B cell (primary cell): Measurements from ENCODE around the gene SELENOF. TPM values are rescaled to one million over a fixed set of nuclear protein-coding genes. Genes with fewer than 3 reads are reported as not detected.

ENCODE experiments used
- ATAC-seq: fragments of 200-7000 bp; cut with Tn5 transposase; one replicate; pipeline ENCODE4 v1.10.0; 2021; ENCODE audit warnings: low read depth, mild to moderate bottlenecking, moderate number of reproducible peaks, moderate library complexity
- CTCF ChIA-PET: fragments of 350-600 bp; sonication (Branson Sonifier 250); formaldehyde crosslinking; loops from one replicate; lab custom pipeline; 2021; ENCODE audit warnings: antibody characterized with exemption, inconsistent platforms; lab: Charles Lee
- POLR2A ChIA-PET: fragments of 350-600 bp; sonication (Branson Sonifier 250); formaldehyde crosslinking; loops from one replicate; lab custom pipeline; 2021; ENCODE audit warnings: antibody characterized with exemption; lab: Charles Lee
- DNase-seq: peaks from one replicate; pipeline ENCODE4 v3.0.0; 2013
- H2AFZ ChIP-seq: 2 replicates; pipeline ENCODE4 v1.6.1; 2012; ENCODE audit warnings: mild to moderate bottlenecking, low read depth, low read length; ENCODE audit not compliant: insufficient read depth, poor library complexity, severe bottlenecking
- H3K27ac ChIP-seq, 2 donors: 1 replicate in 1 of 2; 2 replicates in 1 of 2; pipeline ENCODE4 v1.5.1; 2012 to 2013; ENCODE audit warnings: low read length in 2 of 2, mild to moderate bottlenecking in 2 of 2, moderate library complexity in 1 of 2
- H3K27me3 ChIP-seq, 4 experiments: fragments of 200-600 bp in 1 of 4; sonication (generic) in 1 of 4; replicated peaks in 1 of 4; 1 replicate in 2 of 4; 2 replicates in 2 of 4; pipeline versions ENCODE4 v1.6.1 to v1.7.0; 2013 to 2016; ENCODE audit warnings: low read length in 3 of 4, mild to moderate bottlenecking in 2 of 4, mixed read lengths in 1 of 4, moderate library complexity in 1 of 4; ENCODE audit not compliant: insufficient read depth in 4 of 4, control insufficient read depth in 3 of 4; ENCODE audit errors: control extremely low read depth in 1 of 4
- H3K36me3 ChIP-seq, 2 experiments: replicated peaks in 1 of 2; 1 replicate in 1 of 2; 2 replicates in 1 of 2; pipeline versions ENCODE4 v1.6.1 to v1.7.1; 2013; ENCODE audit warnings: low read length in 1 of 2; ENCODE audit not compliant: insufficient read depth in 2 of 2, control insufficient read depth in 1 of 2; ENCODE audit errors: control extremely low read depth in 1 of 2, extremely low read depth in 1 of 2
- H3K4me1 ChIP-seq, 2 donors: fragments of 200-600 bp in 1 of 2; sonication (generic) in 1 of 2; 1 replicate in 1 of 2; 2 replicates in 1 of 2; pipeline versions ENCODE4 v1.5.1 to v1.6.1; 2013 to 2017; ENCODE audit warnings: low read length in 2 of 2; ENCODE audit not compliant: control insufficient read depth in 2 of 2, insufficient read depth in 2 of 2
- H3K4me2 ChIP-seq: replicated peaks from 2 replicates; pipeline ENCODE3; 2012; ENCODE audit warnings: mild to moderate bottlenecking, low read depth, low read length; ENCODE audit not compliant: poor library complexity, severe bottlenecking
- H3K4me3 ChIP-seq, 5 experiments: fragments of 200-600 bp in 1 of 5; sonication (generic) in 1 of 5; 1 replicate in 3 of 5; 2 replicates in 2 of 5; pipeline versions ENCODE4 v1.5.1 to v1.7.0; 2011 to 2016; ENCODE audit warnings: low read length in 4 of 5, mild to moderate bottlenecking in 4 of 5, low read depth in 2 of 5, control low read depth in 1 of 5, moderate library complexity in 1 of 5; ENCODE audit not compliant: insufficient read depth in 1 of 5; ENCODE audit errors: control extremely low read depth in 1 of 5, extremely low read depth in 1 of 5
- H3K79me2 ChIP-seq: fragments of 200-600 bp; sonication (generic); one replicate; pipeline ENCODE4 v1.6.0; 2016; ENCODE audit warnings: low read length; ENCODE audit not compliant: control insufficient read depth, insufficient read depth
- H3K9ac ChIP-seq: fragments of 200-600 bp; sonication (generic); 2 replicates; pipeline ENCODE4 v1.6.1; 2017; ENCODE audit warnings: mild to moderate bottlenecking, low read length, moderate library complexity
- H3K9me3 ChIP-seq, 3 donors: one replicate each; pipeline versions ENCODE4 v1.6.1 to v1.7.1; 2013; ENCODE audit warnings: low read length in 2 of 3; ENCODE audit not compliant: control insufficient read depth in 2 of 3, insufficient read depth in 1 of 3; ENCODE audit errors: control extremely low read depth in 1 of 3
- H4K20me1 ChIP-seq: 2 replicates; pipeline ENCODE4 v1.6.0; 2012; ENCODE audit warnings: mild to moderate bottlenecking, low read length; ENCODE audit not compliant: insufficient read depth, control insufficient read depth, poor library complexity, severe bottlenecking
- H3K27ac Mint-ChIP-seq: one replicate; pipeline ENCODE4 v1.8.0; 2021; ENCODE audit warnings: mixed read lengths
- H3K27me3 Mint-ChIP-seq: one replicate; pipeline ENCODE4 v1.8.0; 2021; ENCODE audit warnings: mixed read lengths
- H3K4me1 Mint-ChIP-seq: one replicate; pipeline ENCODE4 v1.8.0; 2021; ENCODE audit warnings: mixed read lengths
- H3K4me3 Mint-ChIP-seq: one replicate; pipeline ENCODE4 v1.8.0; 2021; ENCODE audit warnings: mixed read lengths
- H3K9me3 Mint-ChIP-seq: one replicate; pipeline ENCODE4 v1.8.0; 2022; ENCODE audit warnings: mixed read lengths; ENCODE audit not compliant: insufficient read depth
- CTCF ChIP-seq: fragments of 200-600 bp; IDR thresholded peaks from one replicate; pipeline ENCODE4 v1.8.0; 2022; ENCODE audit warnings: antibody characterized with exemption, mild to moderate bottlenecking
- EZH2 ChIP-seq: IDR thresholded peaks from 2 replicates; pipeline ENCODE4 v1.6.1; 2012; ENCODE audit warnings: borderline replicate concordance, low read depth, mild to moderate bottlenecking, moderate library complexity, low read length; ENCODE audit not compliant: insufficient read depth, poor library complexity, severe bottlenecking
- WGBS: methylation state at CpG from one replicate; pipeline ENCODE4 v1.1.5; 2013; ENCODE audit warnings: missing lambda C conversion rate; ENCODE audit not compliant: insufficient coverage; 5-methylcytosine and 5-hydroxymethylcytosine counted together
- intact Hi-C: fragments of 100-400 bp; cut with micrococcal nuclease; formaldehyde crosslinking; loops from one replicate; pipeline ENCODE4 v1.10.0; 2022
- polyA plus RNA-seq: library from polyadenylated mRNA; depleted of rRNA; stranded (reverse); fragments of >200 nt; gene quantifications from 2 replicates; pipeline ENCODE4 v1.2.3, GENCODE V29; 2012
- total RNA-seq, 2 donors: library from RNA; stranded (reverse); fragments of 120-200 nt in 1 of 2; gene quantifications; 1 replicate in 1 of 2; 2 replicates in 1 of 2; pipeline versions ENCODE4 v1.2.3 to v1.2.4, GENCODE V29; 2013 to 2022

The SELENOF gene
- total and polyA plus RNA-seq, 2 donors (not counting 1 experiment from before 2014, with no cell fraction given), result 113 to 185 TPM

- Histone ChIP-seq H3K27me3 (no peaks in the 10 kb centered on the region), H3K9ac (no peak overlapping the region), H3K9me3 (peaks cover 0 to 4% (median 0%) of the 10 kb centered on the region in 3 donors), H3K79me2 (no peaks in the 10 kb centered on the region), H3K27ac (no peak overlapping the region), H3K36me3 (no peaks in the 10 kb centered on the region), H3K4me1 (peaks cover 15% of the 10 kb centered on the region in 2 donors), H4K20me1 (no peaks in the 10 kb centered on the region), H2AFZ (no peak overlapping the region), H3K4me2 (no peak overlapping the region), H3K4me3 (no peak overlapping the region)
- no peak for ATAC-seq
- no peaks in the 10 kb centered on the region for H3K27me3 Mint-ChIP-seq
- WGBS, result no CpG with 5 or more reads among the region's 2 CpGs
- no peak for TF ChIP-seq CTCF
- no peak for TF ChIP-seq EZH2
- no peak for DNase-seq
- POLR2A ChIA-PET, result no interaction called here
- no peak overlapping the region for H3K27ac Mint-ChIP-seq
- CTCF ChIA-PET, result no interaction called here
- no peaks in the 10 kb centered on the region for H3K9me3 Mint-ChIP-seq
- H3K4me3 Mint-ChIP-seq, result no peak overlapping the region
- peaks cover 23% of the 10 kb centered on the region for H3K4me1 Mint-ChIP-seq
- intact Hi-C loops, result no loop called here
Observed at GRCh38 chr1:86848654-86849053, 65.3 kb downstream of the SELENOF start.

- Histone ChIP-seq H3K27ac (no peak overlapping the region), H4K20me1 (no peaks in the 10 kb centered on the region), H3K9me3 (peaks cover 0 to 4% (median 0%) of the 10 kb centered on the region in 3 donors), H3K27me3 (no peaks in the 10 kb centered on the region), H3K4me3 (no peak overlapping the region), H3K4me1 (no peaks in the 10 kb centered on the region), H3K36me3 (no peaks in the 10 kb centered on the region), H2AFZ (no peak overlapping the region), H3K9ac (no peak overlapping the region), H3K79me2 (no peaks in the 10 kb centered on the region), H3K4me2 (no peak overlapping the region)
- CTCF ChIA-PET, result interaction anchor here (1.0 to 2.0 kb wide), 2 partner anchors 12 to 239 kb away, joined by 3 to 5 read pairs; no protein-coding TSS in a partner anchor
- DNase-seq, result no peak
- ATAC-seq, result no peak
- POLR2A ChIA-PET, result no interaction called here
- intact Hi-C loops, result no loop called here
- no peak for TF ChIP-seq EZH2
- TF ChIP-seq CTCF, result no peak
- peaks cover 5% of the 10 kb centered on the region for H3K4me1 Mint-ChIP-seq
- no peak overlapping the region for H3K27ac Mint-ChIP-seq
- H3K27me3 Mint-ChIP-seq, result no peaks in the 10 kb centered on the region
- H3K4me3 Mint-ChIP-seq, result no peak overlapping the region
- no peaks in the 10 kb centered on the region for H3K9me3 Mint-ChIP-seq
- WGBS, result no CpG with 5 or more reads among the region's 2 CpGs
Observed at GRCh38 chr1:86846164-86846647, 67.7 kb downstream of the SELENOF start.
